Measurements from ENCODE around the gene CALU.

GRCh38 chr7:128752251-128752650, 13.1 kb downstream of the CALU start:
- TF ChIP-seq CTCF (IDR thresholded peaks at IDR 0.05; ENCODE audit: low read depth, low read length) (no peak), POLR2A (IDR thresholded peaks at IDR 0.05; ENCODE audit: extremely low read depth, insufficient read length) (no peak), MYC (IDR thresholded peaks at IDR 0.05; ENCODE audit: low read depth, low read length) (no peak), MAX (IDR thresholded peaks at IDR 0.05; ENCODE audit: low read depth, low read length) (no peak)
